ENCODE results near the gene DHX8.
"Not testable (repeated sequence)": the region's sequence is repeated elsewhere in the genome, so short reads cannot be mapped to it uniquely, and the experiment has no call there.

Gene DHX8

DNA sequence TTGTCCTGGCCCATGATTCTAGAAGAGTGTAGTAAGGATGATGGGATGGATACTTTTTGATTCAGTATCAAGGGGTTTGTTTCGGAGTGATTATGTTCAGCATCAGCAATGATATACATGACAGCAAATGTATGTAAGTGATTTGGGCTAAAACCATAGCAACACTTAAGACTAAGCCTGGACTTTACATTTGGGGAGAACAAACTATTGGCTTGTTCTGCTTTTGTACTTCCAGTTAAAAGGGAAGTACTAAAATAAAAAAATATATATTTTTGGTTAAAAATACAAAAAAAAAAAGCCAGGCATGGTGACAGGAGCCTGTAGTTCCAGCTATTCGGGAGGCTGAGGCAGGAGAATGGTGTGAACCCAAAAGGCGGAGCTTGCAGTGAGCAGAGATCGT, 20.5 kb upstream of the DHX8 start:
- DNase-seq, result no peak

DNA sequence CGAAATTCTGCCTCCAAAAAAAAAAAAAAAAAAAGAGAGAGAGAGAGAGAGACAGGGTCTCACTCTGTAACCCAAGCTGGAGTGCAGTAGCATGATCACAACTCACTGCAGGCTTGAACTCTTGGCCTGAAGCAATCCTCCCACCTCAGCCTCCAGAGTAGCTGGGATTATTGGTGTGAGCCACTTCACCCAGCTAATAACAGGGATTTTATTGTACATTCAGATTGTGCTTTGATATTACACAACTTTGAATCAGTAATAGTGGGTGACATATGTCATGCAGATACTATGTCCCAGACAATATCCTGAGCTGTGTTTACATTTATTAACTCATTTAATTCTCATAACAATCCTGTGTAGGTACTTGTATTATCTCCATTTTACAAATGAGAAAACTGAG, 19.7 kb upstream of the DHX8 start:
- no peak for DNase-seq

DNA sequence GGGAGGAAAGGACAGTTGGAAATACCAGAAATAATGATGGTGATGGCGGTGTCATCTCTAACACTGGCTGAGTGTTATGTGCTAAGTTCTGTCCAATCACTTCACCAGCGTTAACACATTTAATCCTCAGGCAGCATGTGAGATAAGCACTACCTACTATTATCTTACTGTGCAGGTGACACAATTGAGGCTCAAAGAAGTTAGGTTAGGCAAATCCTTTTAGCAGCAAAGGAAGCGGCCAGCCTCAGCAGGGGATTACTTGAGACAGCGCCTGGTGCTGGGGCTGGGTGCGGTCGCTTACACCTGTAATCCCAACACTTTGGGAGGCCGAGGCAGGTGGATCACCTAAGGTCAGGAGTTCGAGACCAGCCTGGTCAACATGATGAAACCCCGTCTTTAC, 18.7 kb upstream of the DHX8 start:
- no peak for DNase-seq

DNA sequence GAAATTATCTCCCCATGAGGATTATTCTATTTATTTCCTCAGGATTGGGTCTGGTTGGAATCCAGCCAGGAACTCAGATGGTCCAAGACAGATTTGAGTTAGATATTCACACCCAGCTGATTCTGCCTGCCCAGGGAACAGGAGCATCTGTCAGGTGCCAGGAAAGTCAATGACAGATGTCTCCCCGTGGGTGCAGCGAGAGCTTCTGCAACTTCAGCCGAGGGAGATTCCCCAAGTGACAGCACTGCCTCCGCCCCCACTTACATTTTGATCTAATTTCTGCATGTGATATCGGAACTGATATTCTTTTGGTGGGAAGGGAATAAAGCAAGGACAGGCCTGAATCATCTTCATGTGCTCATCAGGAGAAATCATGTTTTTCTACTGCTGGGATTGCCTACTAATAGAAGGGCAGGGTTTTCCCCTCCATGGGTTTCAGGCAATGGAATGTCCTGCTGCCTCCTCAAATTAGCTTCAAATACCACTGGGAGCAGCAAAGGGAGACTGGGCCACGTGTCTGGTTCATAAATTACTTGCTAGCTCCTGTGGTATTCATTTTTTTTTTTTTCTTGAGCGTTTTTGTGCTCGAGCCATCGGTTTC, 15.7 kb upstream of the DHX8 start:
- no peak for DNase-seq

DNA sequence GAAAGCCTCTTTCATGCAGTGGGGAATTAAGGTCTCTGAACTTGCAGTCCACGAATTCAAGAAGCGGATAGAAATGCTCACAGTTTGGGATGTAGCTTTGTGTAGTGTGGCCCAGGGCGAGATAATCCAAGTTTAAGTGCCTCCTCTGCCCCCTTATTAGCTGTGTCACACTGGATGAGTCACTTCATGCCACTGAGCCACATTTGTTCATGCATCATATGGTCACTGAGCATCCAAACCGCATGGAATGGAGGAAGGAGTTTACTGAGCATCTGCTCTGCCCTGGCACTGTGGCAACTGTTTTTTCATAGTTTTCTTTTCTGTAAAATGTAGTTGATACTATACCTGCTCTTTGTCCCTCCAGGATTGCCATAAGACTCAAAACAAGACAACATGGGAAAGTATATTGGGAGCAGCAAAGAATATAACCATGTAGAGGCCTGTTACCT, 15.1 kb upstream of the DHX8 start:
- DNase-seq, result no peak

DNA sequence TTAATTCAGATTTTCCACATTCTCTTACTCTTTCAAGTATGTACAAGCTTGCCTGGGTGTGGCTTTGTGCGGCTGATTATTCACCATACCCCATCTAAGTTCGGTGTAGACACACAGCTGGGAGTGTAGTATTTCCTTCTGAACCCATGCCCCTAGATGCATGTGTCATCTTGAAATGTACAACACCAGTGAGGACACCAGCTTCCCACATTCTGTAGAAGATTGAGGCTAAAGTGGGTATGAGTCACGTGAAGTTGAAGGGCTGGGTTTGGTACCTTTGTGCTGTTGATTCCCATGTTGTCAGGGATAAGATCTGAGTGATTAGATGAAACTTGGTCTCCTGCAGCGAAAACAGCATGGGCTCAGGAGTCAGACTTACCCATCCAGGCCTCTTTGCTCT, 14.6 kb upstream of the DHX8 start:
- no peak for DNase-seq

DNA sequence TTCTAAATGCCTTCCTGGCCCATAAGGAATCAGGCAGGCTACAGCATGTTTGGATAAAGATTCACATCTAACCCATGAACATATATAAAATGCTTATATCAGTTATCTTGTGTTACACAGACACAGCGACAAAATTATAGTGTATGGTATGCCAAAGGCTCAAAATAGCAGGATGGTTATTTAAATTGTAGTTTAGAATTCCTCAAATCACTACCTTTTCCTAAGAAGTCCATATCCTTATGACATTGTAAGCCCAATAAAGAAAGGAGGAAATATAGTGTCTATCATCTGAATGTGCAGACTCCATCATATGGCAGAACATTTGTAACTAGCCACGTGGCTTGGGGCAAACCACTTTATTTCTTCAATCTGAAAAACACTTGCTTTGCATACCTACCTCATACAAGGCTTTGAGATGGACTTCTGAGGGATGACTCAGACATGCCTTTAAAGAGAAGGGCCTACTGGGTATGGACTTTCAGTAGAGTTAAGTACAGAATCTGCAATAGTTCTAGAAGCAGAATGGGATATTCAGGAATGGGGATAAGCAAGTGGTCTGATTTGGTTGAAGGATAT, 12.1 kb upstream of the DHX8 start:
- no peak for DNase-seq

DNA sequence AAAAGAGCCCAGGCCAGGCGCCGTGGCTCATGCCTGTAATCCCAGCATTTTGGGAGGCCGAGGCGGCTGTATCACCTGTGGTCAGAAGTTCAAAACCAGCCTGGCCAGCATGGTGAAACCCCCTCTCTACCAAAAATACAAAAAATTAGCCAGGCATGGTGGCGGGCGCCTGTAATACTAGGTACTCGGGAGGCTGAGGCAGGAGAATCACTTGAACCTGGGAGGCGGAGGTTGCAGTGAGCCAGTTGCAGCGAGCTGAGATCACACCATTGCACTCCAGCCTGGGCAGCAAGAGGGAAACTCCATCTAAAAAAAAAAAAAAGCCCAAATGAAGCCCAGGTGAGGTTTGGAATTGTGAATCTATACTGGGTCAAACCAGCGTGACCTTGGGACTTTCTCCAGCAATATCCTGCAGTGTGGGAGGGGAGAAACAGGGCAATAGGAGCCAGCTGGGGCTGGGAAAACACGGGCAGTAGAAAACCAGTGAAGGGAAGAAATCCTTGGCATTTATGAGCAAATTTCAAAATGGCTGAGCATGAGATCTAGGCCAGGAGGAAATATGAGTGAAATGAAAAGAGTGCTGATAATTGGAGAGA, 8.2 kb upstream of the DHX8 start:
- DNase-seq, result no peak

DNA sequence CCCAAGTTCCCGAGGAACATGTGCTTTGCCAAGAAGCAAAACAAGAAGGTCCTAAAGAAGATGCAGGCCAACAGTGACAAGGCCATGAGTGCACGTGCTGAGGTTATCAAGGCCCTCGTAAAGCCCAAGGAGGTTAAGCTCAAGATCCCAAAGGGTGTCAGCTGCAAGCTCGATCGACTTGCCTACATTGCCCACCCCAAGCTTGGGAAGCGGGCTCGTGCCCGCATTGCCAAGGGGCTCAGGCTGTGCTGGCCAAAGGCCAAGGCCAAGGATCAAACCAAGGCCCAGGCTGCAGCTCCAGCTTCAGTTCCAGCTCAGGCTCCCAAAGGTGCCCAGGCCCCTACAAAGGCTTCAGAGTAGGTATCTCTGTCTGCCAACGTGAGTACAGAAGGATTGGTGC, 7.5 kb upstream of the DHX8 start:
- DNase-seq, result not testable (repeated sequence)

DNA sequence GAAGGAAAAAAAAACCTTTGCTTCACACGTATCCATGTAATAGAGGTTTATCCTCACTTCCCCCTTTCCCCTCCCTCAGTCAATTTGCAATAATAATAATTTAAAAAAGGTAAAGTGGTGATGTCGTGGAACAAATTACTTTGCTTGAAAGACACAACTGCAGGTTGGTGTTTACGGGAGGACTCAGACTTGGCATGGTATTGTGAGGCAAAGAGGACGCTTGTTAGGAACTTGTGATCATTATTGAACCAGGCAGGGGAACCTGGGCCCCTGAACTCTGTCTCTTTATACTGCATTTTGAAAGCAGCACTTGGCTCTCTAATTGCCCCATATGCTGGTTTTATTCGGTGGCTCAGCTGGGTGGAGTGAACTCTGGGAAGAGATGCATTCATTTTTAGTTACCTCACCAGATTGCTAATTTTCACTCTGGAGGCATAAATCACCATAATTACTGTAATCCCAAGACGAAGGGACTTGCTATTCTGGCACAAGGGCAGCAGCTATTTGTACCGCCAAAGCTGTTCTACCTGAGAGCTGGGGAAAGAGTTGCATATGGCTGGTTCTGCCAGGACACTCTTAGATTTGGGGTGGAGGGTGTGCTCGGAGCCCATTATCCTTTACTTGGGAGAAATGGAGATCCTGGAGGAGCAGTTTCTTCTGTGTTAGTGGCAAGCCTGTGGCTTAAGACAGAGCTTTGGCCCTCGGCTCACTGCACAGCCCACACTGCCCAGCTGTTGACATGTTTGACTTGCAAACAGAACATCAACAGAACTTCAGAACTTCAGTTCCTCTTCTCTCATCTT, 5.7 kb upstream of the DHX8 start:
- DNase-seq, result no peak

DNA sequence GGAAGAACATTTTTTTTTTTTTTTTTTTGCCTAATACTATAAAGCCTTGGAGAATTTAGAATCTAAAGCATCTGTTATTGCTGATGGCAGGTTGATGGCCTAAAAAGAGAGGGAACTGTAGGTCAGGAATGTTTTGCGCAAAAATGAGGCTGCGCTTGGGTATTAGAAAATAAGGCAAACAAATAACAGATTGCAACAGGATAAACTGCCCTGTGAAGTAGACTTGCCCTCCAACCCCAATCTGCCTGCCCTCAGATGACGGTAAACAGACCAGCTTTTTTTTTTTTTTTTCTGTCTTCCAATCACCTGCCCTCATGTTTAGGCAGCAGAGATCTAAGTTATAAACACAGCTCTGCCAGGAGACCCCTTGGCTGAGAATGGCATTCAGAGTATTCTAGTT, 3.8 kb upstream of the DHX8 start:
- no peak for DNase-seq

DNA sequence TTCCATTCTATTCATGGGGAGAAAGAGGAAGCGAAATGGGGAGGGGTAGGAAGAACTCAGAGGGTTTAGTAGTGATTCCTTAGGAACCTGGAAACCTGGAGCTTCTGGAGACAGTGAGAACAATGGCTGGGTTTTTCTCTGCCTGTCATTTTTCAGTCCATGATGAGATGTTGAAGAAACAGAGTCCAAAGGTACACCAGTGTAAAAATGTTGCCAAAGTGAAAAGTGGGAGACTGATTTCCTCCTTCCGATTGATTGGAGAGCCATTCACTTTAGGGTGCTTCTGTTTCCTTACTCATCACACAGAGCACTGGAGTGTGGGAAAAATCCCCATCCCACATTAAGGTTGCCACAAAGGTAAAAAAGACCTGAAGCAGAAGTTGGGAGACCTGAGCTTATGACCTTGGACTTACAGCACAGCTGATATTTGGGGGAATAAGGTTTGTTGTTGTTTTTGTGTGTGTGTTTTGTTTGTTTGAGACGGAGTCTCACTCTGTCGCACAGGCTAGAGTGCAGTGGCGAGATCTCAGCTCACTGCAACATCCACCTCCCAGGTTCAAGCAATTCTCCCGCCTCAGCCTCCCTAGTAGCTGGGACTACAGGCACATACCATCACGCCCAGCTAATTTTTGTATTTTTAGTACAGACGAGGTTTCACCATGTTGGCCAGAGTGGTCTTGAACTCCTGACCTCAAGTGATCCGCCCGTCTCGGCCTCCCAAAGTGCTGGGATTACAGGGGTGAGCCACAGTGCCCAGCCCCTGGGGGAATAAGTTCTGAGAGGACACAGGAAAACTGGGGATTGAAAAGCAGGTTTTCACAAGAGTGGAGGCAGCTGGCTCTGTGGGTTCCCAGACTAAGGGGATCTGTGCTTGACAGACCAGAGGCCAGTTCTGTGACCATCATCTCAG, 1.4 kb upstream of the DHX8 start:
- no peak for DNase-seq

DNA sequence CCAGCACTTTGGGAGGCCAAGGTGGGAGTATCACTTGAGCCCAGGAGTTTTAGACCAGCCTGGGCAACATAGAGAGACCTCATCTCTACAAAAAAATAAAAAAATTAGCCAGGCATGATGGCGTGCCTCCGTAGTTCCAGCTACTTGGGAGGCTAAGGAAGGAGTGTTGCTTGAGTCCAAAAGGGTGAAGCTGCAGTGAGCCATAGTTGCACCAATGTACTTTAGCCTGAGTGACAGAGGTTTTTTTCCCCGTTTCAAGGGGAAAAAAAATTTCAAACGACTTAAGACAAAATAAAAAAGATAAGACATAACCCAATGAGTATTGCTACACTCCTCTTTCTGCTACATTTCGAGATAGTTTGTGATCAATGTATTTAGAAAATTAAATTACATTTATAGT, 6.8 kb downstream of the DHX8 start:
- DNase-seq, result no peak

DNA sequence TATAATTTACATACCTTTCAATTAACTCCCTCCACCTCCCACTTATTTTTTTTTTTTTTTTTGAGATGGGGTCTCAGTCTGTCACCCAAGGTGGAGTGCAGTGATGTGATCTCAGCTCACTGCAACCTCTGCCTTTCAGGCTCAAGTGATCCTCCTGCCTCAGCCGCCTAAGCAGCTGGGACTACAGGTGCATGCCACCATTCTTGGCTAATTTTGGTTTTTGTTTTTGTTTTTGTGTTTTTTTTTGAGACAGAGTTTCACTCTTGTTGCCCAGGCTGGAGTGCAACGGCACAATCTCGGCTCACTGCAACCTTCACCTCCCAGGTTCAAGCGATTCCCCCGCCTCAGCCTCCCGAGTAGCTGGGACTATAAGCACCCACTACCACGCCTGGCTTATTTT, 25.7 kb downstream of the DHX8 start:
- DNase-seq, result not testable (repeated sequence)

DNA sequence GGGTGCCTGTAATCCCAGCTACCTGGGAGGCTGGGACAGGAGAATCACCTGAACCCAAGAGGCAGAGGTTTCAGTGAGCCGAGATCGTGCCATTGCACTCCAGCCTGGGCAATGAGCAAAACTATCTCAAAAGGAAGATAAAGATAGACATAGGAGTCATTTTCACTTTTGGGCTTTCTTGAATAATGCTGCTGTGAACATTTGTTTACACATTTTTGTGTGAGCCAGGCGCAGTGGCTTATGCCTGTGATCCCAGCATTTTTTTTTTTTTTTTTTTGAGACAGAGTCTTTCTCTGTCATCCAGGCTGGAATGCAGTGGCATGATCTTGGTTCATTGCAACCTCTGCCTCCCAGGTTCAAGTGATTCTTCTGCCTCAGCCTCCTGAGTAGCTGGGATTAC, 27.4 kb downstream of the DHX8 start:
- DNase-seq, result not testable (repeated sequence)

DNA sequence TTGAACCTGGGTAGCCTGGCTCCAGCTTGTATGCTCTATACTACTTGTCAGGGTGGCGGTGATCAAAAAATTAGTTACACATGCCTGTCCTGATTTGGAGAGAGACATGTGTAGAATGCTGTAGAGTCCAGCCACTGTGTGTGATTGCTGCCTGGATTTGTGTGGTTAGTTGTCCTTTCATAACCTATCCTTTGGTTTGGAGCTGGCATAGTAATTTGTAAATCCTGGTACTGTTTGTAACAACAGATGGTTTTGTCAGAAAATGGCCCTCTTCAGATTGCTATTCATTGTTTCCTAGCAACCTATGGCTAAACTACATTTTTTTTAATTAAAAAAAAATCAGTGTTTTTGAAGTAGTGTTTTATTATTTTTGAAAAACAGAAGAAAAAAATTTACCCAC, 31.9 kb downstream of the DHX8 start:
- DNase-seq, result no peak

DNA sequence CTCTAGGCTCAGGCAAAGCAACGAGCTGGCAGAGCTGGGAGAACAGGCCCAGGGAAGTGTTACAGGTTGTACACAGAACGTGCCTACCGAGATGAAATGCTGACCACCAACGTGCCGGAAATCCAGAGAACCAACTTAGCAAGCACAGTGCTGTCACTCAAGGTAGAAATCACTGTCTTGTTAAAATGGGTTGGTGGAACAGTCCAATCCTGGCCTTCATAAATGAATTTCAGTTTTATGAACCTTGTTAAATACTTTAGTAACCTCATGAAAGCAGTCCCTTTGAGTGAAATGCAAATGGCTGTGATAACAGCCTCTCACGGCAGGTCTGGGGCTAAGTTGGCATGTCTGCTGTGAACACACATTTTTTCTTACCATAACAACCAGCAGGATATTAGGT, 33.4 kb downstream of the DHX8 start:
- DNase-seq, result no peak

DNA sequence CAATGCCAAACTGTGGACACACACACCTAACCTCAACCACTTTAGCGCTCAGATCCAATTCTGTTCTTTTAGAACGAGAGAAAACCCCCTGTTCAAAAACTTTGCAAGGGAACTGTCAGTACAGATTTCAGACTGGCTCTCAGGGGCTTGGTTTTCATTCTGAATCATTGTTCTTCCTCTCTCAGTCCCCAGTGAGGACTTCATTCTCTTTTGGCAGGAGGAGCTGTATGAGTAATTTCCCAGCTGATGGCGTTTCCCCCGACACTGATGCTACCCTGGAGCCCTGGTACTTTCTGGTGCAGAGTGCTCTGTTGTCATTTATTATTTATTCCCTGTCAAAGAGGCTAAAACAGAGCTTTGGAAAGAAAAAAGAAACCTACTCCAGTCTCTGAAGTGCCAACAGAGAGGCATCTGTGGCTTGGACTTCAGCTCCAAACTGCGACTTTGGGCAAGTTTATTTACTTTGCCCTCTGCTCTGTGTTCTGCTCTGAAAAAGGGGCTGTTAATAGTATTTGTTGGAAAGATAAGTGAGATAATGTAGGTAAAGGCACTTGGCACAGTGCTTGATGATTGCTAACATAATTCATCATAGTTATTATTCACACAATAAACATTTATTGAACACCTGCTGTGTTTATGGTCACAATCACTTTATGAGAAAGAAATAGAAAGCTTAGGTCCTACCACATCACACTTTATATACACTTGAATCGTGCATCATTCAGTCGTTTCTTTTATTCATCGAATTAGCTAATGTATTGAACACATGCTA, 34.0 kb downstream of the DHX8 start:
- no peak for DNase-seq

DNA sequence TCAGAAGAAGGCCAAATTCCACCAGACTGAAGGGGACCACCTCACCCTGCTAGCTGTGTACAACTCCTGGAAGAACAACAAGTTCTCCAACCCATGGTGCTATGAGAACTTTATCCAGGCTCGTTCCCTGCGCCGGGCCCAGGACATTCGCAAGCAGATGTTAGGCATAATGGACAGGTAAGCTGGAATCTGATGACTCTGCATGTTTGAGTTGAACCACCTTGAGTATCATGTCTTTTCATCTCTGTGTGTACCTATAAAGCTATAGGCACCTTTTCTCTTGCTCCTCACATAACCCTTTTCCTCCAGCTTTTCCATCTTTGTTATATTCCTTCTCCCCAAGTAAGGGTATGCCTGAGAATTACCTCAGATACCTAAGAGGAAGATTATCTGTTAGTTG, 37.6 kb downstream of the DHX8 start:
- DNase-seq, result no peak

DNA sequence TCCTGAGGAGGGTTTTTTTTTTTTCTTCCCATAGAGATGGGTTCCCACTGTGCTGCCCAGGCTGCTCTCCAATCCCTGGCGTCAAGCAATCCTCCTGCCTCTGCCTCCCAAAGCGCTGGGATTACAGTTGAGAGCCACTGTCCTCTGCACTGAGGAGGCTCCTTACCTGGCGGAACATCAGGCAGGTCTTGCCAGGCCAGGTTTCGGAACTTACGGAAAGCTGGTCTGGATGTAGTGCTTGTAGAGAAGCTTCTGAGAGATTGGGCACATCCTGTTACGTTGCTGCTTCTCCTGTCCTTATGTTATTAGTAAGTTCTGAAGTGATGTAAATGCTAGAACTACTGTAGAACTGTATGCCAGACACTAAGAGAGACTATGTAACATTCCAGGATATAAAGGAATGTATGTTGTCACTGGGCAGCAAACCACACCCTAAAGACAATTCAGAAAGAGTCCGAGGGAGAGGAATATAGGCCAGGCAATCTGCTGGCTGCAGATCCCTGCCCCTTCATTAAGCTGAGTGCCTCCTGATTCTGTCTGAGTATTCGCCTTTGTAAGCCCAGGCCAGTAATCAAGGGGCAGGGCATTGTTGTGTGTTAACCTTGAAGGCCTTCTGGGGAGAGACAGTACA, 41.3 kb downstream of the DHX8 start:
- DNase-seq, result no peak

DNA sequence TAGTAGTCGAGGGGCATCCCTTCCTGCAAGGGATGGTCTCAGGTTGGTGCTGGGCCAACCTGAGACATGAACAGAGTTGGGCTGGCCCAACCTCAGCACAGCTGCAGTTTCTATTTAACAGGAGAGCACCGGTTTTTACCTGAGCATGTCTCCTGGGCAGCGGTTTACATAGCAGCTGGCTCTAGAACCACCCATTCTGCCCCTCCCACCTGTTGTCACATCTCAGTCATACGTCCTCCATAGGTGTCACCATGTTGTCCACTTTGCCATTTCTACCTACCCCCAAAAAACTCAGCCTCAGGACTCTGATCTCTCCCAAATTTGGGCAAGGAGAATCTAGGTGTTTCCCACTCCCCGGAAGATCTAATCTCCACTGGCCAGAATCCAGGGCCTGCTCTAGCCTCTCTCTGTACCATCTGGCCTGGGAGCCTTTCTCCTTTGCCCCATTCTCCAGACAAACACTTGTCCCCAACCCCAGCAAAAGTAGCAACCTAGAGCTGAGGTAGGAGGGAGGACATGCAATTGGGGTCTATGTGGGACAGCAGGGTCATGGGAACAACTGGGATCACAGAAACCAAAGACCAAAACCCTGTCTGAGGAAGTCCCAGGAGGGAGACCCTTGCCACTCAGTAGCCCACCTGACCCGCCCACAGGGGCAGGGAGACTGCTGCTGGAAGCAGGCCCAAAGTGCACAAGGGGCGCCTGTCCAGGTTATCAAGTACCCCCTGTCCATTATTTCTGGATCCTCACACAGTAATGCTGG, 43.3 kb downstream of the DHX8 start:
- no peak for DNase-seq

Data from CD4-positive, alpha-beta T cell treated with Interferon alpha-2 for 1 hour (primary cell).